ENCODE measurements around the gene ELMO1.

ELMO1 gene

DNA sequence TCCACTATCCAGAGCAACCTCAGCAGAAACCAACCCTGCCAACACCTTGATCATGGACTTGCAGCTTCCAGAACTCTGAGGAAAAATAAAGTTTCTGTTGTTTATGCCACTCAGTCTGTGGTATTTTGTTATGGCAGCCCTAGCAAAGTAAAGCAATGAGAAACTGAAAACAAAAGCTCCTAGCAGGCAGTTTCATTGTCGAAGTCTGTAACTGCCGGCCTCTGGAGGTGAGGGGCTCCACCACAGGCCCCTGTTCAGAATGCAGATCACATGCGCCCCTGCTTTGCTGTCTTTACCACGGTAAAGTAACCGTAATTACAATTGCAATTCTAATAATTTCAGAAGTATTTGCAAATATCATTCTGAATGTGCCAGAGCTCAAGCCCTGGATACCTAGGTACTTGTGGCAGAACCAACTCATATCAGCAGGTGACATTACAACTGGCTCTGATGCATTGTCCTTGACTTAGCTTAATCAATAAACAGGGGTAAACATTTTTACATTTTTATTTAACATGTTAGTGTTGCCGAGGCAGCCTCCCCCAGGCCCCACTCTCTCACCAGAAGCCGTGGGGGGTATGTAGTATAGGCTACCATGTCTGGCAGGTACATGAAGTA is 193.2 kb downstream of the ELMO1 start:
- DNase-seq: no peak

GRCh38 chr7:37251222-37251621 is 197.4 kb downstream of the ELMO1 start:
- DNase-seq: no peak

- no peak for DNase-seq
Observed at GRCh38 chr7:37249240-37249639, 199.4 kb downstream of the ELMO1 start.

DNA sequence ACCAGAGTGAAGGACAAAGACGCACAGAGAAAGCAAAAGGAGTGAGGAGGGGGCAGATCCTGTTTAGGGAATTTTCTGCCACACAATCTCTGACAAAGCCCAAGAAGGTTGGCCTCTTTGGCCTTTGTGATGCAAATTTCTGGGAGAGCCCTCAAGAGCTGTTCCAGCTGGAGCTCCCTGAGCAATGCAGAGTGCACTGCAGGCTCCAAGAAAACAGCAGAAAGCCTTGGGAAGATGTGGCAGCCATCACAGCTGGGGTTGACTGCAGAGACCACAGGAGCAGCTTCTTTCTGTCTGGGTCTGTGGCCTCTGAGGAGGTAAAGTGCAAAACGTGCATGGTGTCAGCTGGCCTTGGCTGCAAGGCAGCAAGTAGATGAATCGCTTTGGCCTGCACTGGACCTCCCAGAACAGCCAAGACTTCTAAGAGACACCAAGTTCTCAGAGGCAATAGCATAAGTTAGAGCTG is 200.2 kb downstream of the ELMO1 start:
- no peak for DNase-seq

DNA sequence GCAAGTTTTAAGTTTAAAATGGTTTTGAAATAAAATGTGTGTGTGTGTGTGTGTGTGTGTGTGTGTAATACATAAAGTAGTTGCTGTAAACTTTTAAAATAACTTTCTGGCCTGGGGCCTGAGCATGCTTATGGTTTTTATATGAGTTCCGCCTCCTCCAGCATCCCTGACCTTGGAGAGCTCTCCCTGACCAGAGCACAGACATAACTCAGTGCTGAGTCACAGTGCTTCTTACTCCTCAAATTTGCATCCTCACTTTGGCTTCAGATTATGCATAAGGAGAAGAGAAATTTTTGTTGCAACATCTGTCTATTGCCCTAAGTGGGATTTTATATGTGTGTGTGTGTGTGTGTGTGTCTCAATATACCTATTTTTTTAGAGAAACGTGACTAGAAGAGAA is 200.8 kb downstream of the ELMO1 start:
- DNase-seq: peak; percentile 65

DNA sequence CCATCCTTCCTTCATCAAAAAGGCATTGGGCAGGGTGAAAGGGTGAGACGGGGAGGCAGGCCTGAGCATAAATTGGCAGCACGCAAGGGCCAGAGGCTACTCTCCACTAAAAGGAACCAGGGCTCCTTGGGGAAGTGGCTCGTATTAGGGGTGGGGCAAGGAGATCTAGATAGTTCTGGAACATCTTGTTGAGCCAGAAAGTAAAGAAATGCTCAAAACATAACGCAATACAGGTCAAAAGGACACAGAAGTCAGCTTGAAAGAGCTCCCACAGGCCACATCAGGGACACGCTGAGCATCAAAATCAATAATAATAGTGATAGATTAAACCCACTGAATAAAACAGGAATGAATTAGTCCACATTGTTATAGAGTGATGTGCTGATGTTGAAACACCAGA is 203.1 kb downstream of the ELMO1 start:
- no peak for DNase-seq

GRCh38 chr7:37236906-37237305 is 211.8 kb downstream of the ELMO1 start:
- DNase-seq: no peak

GRCh38 chr7:37235813-37236212 is 212.9 kb downstream of the ELMO1 start:
- DNase-seq: no peak

- no peak for DNase-seq
Observed at GRCh38 chr7:37234928-37235327, 213.7 kb downstream of the ELMO1 start.

GRCh38 chr7:37234334-37234733 is 214.3 kb downstream of the ELMO1 start:
- DNase-seq: no peak

DNA sequence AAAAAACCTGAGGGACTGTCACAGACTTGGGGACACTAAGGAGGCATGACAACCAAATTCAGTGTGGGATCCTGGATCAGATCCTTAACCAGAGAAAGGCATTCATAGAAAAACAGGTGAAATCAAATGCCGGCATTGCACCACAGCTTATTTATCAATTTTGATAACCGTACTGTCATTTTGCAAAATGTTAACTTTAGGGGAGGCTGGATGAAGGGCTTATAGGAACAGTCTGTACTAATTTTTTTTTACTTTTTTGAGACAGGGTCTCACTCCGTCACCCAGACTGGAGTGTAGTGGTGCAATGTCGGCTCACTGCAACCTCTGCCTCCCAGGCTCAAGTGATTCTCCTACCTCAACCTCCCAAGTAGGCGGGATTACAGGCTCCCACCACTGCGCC is 217.1 kb downstream of the ELMO1 start:
- DNase-seq: no peak

GRCh38 chr7:37230221-37230620 is 218.4 kb downstream of the ELMO1 start:
- DNase-seq: no peak

DNA sequence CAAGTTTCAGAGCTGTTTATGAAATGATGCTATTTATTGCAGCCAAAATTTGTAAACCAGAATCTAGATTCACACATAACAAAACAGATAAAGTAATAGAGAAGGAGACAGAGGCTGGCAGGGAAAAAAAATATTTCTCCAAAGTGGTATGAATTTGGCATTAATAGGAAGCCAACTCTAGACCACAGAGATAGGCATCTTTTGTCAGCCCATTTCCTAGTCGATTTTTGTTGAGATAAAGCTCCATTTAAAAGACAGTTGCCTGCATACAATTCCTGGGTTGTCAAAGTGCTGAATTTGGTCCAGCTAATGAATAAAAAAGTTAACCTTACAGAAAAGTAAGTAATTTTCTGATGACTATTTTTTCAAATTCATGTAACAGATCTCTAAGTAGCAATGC is 219.3 kb downstream of the ELMO1 start:
- no peak for DNase-seq

DNA sequence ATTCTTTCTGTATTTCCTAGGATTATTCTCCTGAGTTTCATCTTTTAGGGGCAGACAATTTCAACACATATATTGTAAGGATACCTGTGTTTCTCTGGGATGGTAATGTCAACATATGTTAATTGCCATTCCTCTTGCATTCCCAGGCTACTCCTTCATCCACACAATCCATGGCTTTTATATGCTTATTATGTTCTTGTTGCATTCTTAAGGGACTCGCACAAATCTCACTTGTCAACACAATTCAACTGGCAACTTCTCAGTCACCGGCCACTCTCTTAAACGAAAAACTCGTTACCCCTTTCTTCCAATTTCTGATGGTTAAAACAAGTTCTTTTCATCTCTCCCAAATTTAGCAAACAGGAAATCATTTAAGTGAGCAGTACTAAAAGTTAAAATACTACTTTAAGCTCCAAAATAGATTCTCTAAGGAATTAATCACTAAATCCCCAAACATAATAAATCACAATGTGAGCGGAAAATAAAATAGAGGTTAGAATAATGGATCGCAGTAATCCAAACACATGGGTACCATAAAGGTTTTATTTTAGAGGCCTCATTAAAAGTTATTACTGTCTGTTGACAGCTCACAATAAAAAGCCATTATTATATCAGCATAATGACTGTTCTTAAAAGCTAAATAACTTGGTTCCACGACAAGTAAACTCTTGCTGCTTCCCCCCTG is 223.2 kb downstream of the ELMO1 start:
- DNase-seq: no peak

- no peak for DNase-seq
Observed at GRCh38 chr7:37224746-37225145, 223.9 kb downstream of the ELMO1 start.

- DNase-seq: no peak
Observed at GRCh38 chr7:37220664-37221063, 228.0 kb downstream of the ELMO1 start.

DNA sequence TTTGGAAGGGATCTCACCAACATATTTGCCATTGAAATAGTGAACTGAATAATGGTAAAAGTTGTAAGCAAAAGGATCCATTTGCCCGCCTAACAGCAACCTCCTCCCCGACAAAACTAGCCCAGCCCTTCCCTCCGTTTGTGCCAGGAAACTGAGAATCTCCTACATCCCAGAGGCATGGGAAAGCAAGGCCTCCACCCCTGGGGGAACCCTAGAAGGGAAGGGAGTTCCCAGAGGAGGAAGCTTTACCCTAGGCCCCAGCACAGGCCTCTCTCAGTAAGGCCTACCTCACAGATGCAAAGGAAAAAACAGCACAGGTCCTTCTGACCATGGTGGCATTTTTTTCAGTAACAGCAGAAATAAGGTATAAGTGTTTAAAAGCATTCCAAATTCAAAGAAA is 229.7 kb downstream of the ELMO1 start:
- no peak for DNase-seq

- no peak for DNase-seq
Observed at GRCh38 chr7:37216923-37217322, 231.7 kb downstream of the ELMO1 start.

DNA sequence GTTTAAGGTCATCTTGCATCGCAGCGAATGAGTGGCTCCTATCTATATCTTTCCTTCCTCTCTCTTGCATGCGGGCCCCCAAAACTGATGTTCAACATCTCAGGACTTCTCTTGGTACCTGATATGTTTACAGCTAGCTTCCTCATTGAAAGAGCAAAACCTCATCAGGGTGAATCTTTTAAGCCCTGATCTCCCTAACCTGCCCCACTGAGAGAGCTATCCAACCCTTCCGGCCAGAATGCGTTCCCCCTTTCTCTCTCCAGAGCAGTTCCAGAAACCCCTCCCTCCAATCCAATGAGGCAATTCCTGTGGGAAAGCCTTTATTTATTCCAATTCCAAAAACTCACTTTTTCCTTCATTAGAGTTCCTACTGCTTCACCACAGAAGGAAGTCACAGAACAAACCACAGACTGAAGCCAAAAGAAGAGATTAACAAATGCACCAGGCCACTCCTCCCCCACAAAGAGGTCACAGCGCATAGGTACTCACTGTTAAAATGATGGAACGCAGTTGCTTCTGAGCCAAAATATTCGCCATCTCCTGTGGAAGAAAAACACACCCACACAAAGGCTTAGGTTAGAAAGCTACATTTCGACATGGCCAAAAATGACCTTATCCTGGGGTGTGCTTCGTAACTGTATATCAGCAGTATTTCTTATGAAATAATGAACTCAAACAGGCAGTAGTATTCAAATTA is 232.4 kb downstream of the ELMO1 start:
- peak; percentile 7 for DNase-seq

- no peak for DNase-seq
Observed at GRCh38 chr7:37215290-37215923, 233.3 kb downstream of the ELMO1 start.

GRCh38 chr7:37212556-37212955 is 236.1 kb downstream of the ELMO1 start:
- DNase-seq: no peak

DNA sequence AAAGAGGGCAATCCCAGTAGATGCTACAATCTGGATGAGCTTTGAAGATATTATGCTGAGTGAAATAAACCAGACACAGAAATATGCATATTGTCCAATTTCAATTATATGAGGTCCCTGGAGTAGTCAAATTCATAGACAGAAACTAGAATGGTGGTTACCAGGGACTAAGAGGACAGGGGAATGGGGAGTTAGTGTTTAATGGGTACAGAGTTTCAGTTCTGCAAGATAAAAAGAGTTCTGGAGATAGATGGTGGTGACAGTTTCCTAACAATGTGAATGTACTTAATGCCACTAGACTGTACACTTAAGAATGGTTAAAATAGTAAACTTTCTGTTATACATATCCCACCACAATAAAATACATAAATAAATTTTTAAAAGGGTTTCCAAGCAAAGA is 236.6 kb downstream of the ELMO1 start:
- no peak for DNase-seq

- DNase-seq: peak; percentile 73
Observed at GRCh38 chr7:37211097-37211880, 237.4 kb downstream of the ELMO1 start.
